GM18517 (cell line): ENCODE data around the gene OTOGL.

Experiments
- ATAC-seq: cut with Tn5 transposase; IDR thresholded peaks from one replicate; pipeline ENCODE4 v1.9.1; 2021; ENCODE audit warnings: mild to moderate bottlenecking, moderate library complexity; ENCODE audit not compliant: unreplicated experiment

The OTOGL gene

DNA sequence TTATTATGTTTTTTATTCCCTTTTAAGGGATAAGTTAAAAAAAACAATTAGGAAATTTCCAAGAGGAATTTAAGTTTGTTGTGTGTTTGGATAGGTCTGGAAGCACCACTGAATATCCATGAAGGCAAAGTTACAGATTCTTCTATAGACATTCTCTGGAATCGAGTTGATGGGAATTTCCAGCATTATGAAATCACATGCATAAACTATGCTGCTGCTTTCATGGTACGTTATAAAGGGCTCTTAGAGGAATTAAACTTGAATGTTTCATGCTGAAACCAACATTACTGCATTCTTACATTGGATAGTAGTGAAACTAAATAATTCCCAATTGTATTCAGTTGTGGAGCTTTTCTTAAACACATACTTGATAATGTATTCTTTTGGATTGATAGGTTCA lies 323.2 kb downstream of the OTOGL start:
- no peak for ATAC-seq
